C4-2B (cell line): Measurements from ENCODE around the gene ANKRD11.

Experiments used
- ZFX ChIP-seq: fragments of 450-650 bp; IDR thresholded peaks from 2 replicates; pipeline ENCODE4 v1.6.1; 2017
- TF ChIP-seq, protein P1 (sequence below): fragments of 450-650 bp; conservative IDR thresholded peaks from 2 replicates; pipeline ENCODE4 v1.5.1; 2017; ENCODE audit warnings: mild to moderate bottlenecking

DNA sequence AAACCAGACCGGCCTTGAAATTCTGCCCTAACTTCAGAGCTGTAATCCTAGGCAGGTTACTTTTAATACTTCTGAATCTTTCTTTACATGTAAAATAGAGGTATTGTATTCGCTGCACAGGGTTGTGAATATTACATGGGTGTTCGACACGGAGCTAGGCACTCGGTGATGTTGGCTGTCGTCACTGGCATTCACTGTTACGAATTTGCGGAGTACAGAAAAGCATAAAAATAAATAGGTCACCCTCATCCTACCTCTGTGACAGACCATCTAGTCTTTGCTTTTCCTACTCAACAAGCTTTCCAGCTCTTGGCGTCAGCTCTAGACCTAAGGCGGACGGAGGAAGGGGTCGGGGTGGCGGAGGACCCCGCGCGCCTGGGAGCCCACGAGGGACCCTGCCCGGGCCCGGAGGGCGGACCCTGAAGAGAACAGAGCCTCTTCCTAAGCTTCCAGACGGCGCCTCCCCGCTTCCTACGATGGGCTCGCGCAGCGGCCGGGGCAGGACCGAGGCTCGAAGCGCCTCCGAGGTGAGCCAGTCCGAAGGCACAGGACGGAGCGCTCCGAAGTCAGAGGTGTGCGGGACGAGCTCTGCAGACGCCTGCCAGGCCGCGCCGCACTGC lies 17.0 kb upstream of the ANKRD11 start:
- TF ChIP-seq, protein P1, sequence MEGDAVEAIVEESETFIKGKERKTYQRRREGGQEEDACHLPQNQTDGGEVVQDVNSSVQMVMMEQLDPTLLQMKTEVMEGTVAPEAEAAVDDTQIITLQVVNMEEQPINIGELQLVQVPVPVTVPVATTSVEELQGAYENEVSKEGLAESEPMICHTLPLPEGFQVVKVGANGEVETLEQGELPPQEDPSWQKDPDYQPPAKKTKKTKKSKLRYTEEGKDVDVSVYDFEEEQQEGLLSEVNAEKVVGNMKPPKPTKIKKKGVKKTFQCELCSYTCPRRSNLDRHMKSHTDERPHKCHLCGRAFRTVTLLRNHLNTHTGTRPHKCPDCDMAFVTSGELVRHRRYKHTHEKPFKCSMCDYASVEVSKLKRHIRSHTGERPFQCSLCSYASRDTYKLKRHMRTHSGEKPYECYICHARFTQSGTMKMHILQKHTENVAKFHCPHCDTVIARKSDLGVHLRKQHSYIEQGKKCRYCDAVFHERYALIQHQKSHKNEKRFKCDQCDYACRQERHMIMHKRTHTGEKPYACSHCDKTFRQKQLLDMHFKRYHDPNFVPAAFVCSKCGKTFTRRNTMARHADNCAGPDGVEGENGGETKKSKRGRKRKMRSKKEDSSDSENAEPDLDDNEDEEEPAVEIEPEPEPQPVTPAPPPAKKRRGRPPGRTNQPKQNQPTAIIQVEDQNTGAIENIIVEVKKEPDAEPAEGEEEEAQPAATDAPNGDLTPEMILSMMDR, result no peak
- TF ChIP-seq ZFX, result no peak
